RWPE1 (cell line): ENCODE data around the gene PAWR.

Experiments
- CTCF ChIA-PET: fragments of 350-600 bp; sonication (Branson Sonifier 250); formaldehyde crosslinking; extraction: SDS; loops from one replicate; lab custom pipeline; 2021; lab: Yijun Ruan, JAX
- POLR2A ChIA-PET: fragments of 400-600 bp; formaldehyde crosslinking; extraction: SDS; loops from one replicate; lab custom pipeline; 2020; ENCODE audit warnings: antibody characterized with exemption; ENCODE audit not compliant: low non-redundant PET; lab: Yijun Ruan, JAX
- DNase-seq: peaks from one replicate; pipeline ENCODE4 v3.0.0; 2012; ENCODE audit warnings: low spot score
- H3K27ac ChIP-seq: fragments of 450-650 bp; 2 replicates; pipeline ENCODE4 v1.5.1; 2017
- CTCF ChIP-seq: fragments of 450-650 bp; conservative IDR thresholded peaks from 2 replicates; pipeline ENCODE4 v1.5.1; 2017; ENCODE audit warnings: low read depth, mild to moderate bottlenecking

PAWR gene

GRCh38 chr12:79662046-79662811, 28.5 kb downstream of the PAWR start:
- ChIA-PET POLR2A (no interaction called here), CTCF (interaction anchor here (0.6 to 0.7 kb wide), 2 partner anchors 14 to 15 kb away, joined by 4 to 5 read pairs; no protein-coding TSS in a partner anchor)
- H3K27ac ChIP-seq, result no peak overlapping the region
- DNase-seq, result no peak
- no peak for TF ChIP-seq CTCF

- CTCF ChIA-PET, result no interaction called here
- TF ChIP-seq CTCF, result no peak
- POLR2A ChIA-PET, result no interaction called here
- H3K27ac ChIP-seq, result no peak overlapping the region
- peak; percentile 20 for DNase-seq
Measured at GRCh38 chr12:79661629-79662028, 29.1 kb downstream of the PAWR start.

GRCh38 chr12:79659961-79660431, 30.8 kb downstream of the PAWR start:
- no peak for TF ChIP-seq CTCF
- ChIA-PET POLR2A (no interaction called here), CTCF (no interaction called here)
- H3K27ac ChIP-seq, result no peak overlapping the region
- no peak for DNase-seq

- ChIA-PET POLR2A (no interaction called here), CTCF (interaction anchor here (0.7 kb wide), 1 partner anchor 231 kb away, joined by 3 read pairs; no protein-coding TSS in a partner anchor)
- no peak for TF ChIP-seq CTCF
- DNase-seq, result no peak
- H3K27ac ChIP-seq, result no peak overlapping the region
Measured at GRCh38 chr12:79658221-79658620, 32.5 kb downstream of the PAWR start.

GRCh38 chr12:79657136-79657535, 33.6 kb downstream of the PAWR start:
- ChIA-PET POLR2A (no interaction called here), CTCF (no interaction called here)
- no peak for DNase-seq
- no peak overlapping the region for H3K27ac ChIP-seq
- TF ChIP-seq CTCF, result no peak

- no peak for TF ChIP-seq CTCF
- CTCF ChIA-PET, result no interaction called here
- no peak overlapping the region for H3K27ac ChIP-seq
- POLR2A ChIA-PET, result no interaction called here
- no peak for DNase-seq
Measured at GRCh38 chr12:79655036-79655435, 35.7 kb downstream of the PAWR start.
